HG03025 (cell line): ENCODE data around the gene NPC1.
"Not testable (repeated sequence)": the region's sequence is repeated elsewhere in the genome, so short reads cannot be mapped to it uniquely, and the experiment has no call there.

Experiments used
- ATAC-seq: cut with Tn5 transposase; IDR thresholded peaks from one replicate; pipeline ENCODE4 v1.9.1; 2021; ENCODE audit warnings: mild to moderate bottlenecking, moderate library complexity; ENCODE audit not compliant: unreplicated experiment, low FRiP score

The NPC1 gene

DNA sequence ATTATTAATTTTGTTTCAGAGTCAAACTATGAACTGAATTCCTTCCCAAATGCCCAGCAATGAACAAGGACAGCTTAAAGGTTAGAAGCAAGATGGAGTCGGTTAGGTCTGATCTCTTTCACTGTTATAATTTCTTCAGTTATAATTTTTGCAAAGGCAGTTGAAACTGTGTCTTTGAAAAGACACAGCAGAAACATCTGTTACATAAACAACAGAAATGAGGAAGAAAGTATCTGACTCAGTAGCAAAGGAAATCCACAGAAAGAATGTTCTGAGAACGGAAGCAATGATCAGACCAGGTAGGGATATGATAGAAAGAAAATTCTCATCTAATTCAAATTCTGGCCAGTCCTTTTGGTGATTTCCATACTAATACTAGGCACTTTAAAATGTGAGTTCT is 88.2 kb downstream of the NPC1 start:
- ATAC-seq: no peak

DNA sequence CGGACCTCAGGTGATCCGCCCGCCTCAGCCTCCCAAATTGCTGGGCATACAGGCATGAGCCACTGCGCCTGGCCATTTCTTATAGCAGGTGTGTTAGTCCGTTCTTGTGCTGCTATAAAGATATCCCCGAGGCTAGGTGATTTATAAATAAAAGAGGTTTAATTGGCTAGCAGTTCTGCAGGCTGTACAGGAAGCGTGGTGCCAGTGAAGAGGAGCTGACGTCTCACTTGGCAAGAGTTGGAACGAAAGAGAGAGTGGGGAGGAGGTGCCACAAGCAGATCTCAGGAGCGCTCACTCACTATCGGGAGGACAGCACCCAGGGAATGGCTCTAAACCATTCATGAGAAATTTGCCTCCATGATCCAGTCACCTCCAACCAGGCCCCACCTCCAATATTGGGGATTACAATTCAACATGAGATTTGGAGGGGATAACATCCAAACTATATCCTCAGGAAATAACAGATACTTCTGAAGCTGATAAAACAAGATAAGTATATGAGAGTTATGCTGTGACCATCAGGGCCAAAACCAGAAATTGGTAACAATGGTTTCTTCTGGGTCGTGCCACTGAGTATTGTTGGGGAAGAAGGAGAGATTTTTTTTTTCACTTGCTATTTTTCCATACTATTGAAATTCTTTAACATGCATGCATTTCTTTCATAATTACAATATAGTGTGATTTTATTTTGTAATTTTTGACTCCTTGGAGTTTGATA is 90.4 kb downstream of the NPC1 start:
- ATAC-seq: no peak

DNA sequence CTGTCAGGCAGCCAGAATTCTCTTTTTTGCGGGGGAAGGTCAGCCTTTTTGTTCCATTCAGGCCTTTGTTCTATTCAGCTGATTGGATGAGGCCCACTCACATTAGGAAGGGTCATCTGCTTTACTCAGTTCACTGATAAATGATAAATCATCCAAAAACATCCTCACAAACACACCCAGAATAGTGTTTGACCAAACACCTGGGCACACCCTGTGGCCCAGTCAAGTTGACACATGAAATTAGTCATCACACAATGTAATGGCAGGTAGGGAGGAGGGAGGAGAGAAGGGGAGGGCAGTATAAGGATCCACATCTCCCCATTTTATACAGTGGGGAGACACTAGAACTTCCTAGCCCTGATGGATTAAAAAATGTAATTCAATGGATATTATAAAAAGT is 91.3 kb downstream of the NPC1 start:
- no peak for ATAC-seq

DNA sequence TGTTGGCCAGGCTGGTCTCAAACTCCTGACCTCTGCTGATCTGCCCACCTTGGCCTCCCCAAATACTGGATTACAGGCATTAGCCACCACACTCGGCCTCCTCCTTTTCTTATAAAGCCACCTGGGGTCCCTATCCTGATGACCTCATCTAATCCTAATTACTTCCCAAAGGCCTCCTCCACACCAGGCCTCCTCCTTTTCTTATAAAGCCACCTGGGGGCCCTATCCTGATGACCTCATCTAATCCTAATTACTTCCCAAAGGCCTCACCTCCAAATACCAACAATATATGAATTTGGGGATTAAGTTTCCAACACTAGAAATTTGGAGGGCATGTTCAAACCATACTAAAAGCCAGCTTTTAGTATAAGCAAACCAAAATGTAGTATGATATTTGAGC is 92.7 kb downstream of the NPC1 start:
- no peak for ATAC-seq

DNA sequence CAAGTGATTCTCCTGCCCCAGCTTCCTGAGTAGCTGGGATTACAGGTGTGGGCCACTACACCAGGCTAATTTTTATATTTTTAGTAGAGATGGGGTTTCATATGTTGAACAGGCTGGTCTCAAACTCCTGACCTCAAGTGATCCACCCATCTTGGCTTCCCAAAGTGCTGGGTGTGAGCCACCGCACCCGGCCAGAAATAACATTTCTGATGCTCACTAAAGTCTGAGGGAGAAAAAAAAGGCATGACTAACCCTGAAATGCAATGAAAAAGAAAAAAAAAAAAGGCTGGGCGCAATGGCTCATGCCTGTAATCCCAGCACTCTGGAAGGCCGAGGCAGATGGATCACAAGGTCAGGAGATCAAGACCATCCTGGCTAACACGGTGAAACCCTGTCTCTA is 96.7 kb downstream of the NPC1 start:
- ATAC-seq: not testable (repeated sequence)

DNA sequence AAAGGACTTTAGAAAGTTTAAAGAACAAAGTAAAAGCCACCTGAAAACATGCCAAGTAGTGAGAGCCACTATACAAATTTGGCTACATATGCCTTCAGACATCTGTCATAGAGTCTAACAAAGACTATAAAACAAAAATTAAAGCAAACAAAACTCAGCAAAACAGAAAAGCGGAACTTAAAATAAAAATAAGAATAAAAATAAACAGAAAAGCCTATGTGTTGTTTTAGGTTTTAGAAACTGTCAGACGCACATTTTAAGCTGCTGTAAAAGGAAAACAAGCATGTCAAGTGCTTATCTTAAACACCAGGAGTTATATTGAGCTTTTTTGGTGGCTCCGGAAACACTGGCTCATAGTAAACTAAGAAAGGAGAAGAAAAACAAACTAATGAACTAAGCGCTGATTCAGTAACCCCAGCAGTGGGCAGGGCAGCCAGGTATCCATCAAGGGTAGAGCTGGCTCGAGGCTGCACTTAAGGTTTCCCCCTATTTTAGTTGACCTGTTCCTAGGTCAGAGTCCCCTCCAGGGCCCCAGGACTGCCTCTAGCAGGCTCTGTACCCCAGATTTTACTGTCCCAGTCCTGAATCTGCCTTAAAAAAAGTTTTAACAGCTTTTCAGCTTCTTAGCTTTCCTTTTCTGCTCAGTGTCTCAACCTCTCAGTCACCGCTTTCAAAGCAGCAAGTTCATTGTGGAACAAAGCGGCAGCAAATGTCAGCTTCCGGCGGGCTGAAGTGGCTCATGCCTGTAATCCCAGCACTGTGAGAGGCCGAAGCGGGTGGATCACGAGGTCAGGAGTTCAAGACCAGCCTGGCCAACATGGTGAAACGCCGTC is 98.4 kb downstream of the NPC1 start:
- ATAC-seq: peak; percentile 82

DNA sequence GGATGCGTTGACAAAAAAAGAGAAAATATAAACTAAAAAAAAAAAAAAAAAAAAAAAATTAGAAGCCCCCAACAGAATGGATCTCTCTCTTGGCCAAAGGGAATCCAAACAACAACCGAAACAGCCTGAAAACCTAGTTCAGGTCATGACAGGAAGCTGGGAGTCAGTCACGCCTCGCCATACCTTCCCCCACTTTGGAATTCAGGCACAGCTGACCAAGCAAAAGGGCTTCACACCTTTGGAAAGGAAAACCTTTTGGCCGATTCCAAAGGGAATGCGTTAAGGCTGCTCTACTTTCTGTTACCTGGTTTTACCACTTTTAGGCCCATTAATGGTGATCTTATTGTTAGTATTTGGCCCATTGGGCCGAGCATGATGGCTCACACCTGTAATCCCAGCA is 100.9 kb downstream of the NPC1 start:
- ATAC-seq: no peak

DNA sequence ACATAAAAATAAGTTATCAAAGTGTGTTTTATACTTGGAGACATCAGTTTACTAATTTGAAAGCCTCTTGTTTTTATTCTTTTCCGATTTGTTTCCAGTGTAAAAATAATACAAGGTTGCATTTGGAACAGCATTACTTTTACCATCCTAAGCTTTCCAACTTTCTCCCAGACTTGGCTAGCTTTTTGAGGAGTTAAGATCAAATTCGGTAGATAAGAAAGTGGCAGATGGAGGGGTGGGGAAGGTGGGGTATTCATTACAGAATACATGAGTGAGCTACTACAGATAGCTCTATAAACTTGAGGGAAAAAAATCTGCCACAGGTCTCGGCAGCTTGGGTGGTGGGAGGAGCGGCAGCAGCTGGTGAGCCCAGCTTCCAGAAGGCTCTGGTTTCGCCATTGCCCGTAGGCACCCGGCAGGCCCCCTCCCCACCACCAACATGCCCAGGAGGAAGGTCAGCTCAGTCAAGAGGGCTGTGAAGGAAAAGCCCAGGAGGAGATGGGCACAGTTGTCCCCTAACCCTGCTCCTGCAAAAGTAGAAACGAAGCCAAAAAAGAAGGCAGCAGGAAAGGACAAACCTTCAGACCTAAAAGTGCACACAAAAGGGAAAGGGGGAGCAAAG is 101.6 kb downstream of the NPC1 start:
- no peak for ATAC-seq
